Lower lobe of right lung (tissue), 2 donors: ENCODE data around the gene TRAK1. TPM values are rescaled to one million over a fixed set of nuclear protein-coding genes. Genes with fewer than 3 reads are reported as not detected.

Source experiments
- ATAC-seq, 2 donors: fragments of 200-7000 bp; cut with Tn5 transposase; one replicate each; pipeline ENCODE4 v1.9.1; 2020 to 2022; ENCODE audit warnings: mild to moderate bottlenecking in 2 of 2, moderate library complexity in 2 of 2
- DNase-seq: peaks from one replicate; pipeline ENCODE4 v3.0.0-alpha.2; 2020
- H3K27ac ChIP-seq: fragments of 200-600 bp; one replicate; pipeline ENCODE4 v1.8.0; 2022
- H3K27me3 ChIP-seq: fragments of 200-600 bp; one replicate; pipeline ENCODE4 v1.8.0; 2022; ENCODE audit warnings: low read depth
- H3K36me3 ChIP-seq: fragments of 200-600 bp; one replicate; pipeline ENCODE4 v1.8.0; 2022; ENCODE audit warnings: mild to moderate bottlenecking
- H3K4me1 ChIP-seq: fragments of 200-600 bp; one replicate; pipeline ENCODE4 v1.8.0; 2022
- H3K4me3 ChIP-seq: fragments of 200-600 bp; one replicate; pipeline ENCODE4 v1.8.0; 2022; ENCODE audit warnings: mild to moderate bottlenecking
- H3K9me3 ChIP-seq: fragments of 200-600 bp; one replicate; pipeline ENCODE4 v1.8.0; 2022
- intact Hi-C: fragments of 100-400 bp; cut with DNase I; formaldehyde crosslinking; loops from one replicate; pipeline ENCODE4 v1.11.0; 2022
- total RNA-seq: library from RNA; stranded (reverse); fragmentation: NEBNext Ultra II Directional; extraction: Animal tissue kit (Norgen Biotek cat#: 25700); gene quantifications from one replicate; pipeline ENCODE4 v1.2.1, GENCODE V29; 2021
- TF ChIP-seq, protein P1 (sequence below): fragments of 200-600 bp; IDR thresholded peaks from one replicate; pipeline ENCODE4 v1.8.0; 2022; ENCODE audit warnings: antibody characterized with exemption, mild to moderate bottlenecking
- donor health status: DM: no; HTN: yes; CAD: no; lungs with severe emphysema.

Gene TRAK1
- total RNA-seq, 1 donor from 2014 or later, result 50.6 TPM

DNA sequence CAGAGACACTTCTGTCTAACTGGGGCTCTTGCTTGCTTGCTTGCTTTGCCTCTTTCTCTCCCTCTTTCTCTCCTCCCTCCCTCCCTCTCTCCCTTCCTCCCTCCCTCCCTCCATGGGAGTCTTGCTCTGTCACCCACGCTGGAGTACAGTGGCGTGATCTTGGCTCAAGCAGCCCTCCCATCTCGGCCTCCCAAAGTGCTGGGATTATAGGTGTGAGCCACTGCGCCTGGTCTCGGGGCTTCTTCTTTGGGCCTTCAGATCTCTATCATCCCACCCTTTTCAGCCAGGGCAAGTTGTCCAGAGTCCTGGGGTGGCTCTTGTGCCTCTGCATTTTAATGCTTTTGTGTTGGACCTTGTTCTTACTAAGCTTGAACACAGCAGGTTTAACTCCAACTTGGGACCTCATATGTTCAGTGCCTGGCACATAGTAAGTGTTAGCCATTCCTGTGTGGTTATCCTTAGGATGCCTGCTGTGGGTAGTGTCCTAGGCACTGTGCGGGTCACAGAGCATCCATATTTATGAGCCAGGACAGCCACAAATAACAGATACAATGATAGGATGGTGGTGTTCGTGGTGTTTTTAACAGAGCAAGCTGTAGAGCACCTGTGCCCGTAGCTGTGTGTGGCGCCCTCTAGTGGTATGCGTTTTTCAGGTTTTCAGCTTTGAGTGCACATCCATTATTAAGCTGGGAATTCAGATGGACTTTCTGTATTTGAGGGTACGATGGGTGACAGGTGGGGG, 99.7 kb downstream of the TRAK1 start:
- peak; percentile 49 for DNase-seq
- ATAC-seq, result peak; percentile 72 to 81
- Histone ChIP-seq H3K9me3 (no peaks in the 10 kb centered on the region), H3K4me1 (peaks cover 11% of the 10 kb centered on the region), H3K4me3 (no peak overlapping the region), H3K27ac (no peak overlapping the region), H3K27me3 (no peaks in the 10 kb centered on the region), H3K36me3 (peaks cover 61% of the 10 kb centered on the region)
- TF ChIP-seq, protein P1, sequence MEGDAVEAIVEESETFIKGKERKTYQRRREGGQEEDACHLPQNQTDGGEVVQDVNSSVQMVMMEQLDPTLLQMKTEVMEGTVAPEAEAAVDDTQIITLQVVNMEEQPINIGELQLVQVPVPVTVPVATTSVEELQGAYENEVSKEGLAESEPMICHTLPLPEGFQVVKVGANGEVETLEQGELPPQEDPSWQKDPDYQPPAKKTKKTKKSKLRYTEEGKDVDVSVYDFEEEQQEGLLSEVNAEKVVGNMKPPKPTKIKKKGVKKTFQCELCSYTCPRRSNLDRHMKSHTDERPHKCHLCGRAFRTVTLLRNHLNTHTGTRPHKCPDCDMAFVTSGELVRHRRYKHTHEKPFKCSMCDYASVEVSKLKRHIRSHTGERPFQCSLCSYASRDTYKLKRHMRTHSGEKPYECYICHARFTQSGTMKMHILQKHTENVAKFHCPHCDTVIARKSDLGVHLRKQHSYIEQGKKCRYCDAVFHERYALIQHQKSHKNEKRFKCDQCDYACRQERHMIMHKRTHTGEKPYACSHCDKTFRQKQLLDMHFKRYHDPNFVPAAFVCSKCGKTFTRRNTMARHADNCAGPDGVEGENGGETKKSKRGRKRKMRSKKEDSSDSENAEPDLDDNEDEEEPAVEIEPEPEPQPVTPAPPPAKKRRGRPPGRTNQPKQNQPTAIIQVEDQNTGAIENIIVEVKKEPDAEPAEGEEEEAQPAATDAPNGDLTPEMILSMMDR, result peak; percentile 83
- intact Hi-C loops, result no loop called here

DNA sequence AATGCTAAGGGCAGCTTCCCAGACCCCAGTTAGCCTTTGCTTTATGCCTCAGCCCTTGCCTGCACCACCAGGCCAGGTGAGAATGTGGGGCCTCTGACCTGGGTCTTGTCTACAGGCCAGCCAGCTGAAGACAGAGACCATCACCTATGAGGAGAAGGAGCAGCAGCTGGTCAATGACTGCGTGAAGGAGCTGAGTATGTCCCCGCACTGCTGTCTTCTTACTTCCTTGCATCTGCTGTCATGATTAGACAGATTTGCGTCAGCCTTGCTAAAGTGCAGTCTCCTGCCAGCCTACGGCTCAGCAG, 100.2 kb downstream of the TRAK1 start:
- no peaks in the 10 kb centered on the region for H3K27me3 ChIP-seq
- H3K36me3 ChIP-seq, result peaks cover 66% of the 10 kb centered on the region
- H3K4me3 ChIP-seq, result no peak overlapping the region
- H3K9me3 ChIP-seq, result no peaks in the 10 kb centered on the region
- no peak overlapping the region for H3K27ac ChIP-seq
- DNase-seq (no peak), ATAC-seq (no peak)
- intact Hi-C loops, result no loop called here
- H3K4me1 ChIP-seq, result peaks cover 11% of the 10 kb centered on the region
- TF ChIP-seq, protein P1, result no peak

DNA sequence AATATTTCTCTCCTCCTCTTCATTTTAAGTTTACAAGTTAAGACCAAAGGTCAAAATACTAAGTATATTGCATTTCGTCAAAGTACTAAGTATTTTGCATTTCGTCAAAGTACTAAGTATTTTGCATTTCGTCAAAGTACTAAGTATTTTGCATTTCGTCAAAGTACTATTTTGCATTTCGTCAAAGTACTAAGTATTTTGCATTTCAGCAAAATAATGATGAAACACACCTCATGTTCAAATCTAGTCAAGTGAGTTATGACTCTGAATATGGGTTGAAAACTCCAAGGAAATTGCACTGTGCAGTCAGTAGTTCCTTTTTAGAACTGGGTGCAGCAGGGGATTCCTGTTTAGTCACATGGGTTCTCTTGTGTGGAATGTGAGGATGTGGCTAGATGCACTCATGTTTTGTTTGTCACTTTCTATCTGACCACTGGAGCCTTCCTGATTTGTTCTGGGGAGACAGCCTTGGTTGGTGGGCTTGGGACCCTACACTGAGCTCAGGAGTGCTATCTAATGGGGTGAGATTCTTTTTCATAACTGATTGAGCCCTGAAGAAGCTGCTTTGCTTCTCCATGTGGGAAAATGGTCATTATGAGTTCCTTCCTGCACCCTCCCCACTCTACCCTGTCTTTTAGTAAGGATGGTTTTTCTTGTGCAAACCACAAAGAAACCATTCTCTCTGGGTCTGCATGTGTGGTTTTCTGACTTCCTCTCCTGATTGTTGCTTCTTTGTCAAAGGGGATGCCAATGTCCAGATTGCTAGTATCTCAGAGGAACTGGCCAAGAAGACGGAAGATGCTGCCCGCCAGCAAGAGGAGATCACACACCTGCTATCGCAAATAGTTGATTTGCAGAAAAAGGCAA, 101.4 kb downstream of the TRAK1 start:
- Histone ChIP-seq H3K36me3 (peaks cover 72% of the 10 kb centered on the region), H3K4me1 (peaks cover 11% of the 10 kb centered on the region), H3K4me3 (no peak overlapping the region), H3K9me3 (no peaks in the 10 kb centered on the region), H3K27me3 (no peaks in the 10 kb centered on the region), H3K27ac (no peak overlapping the region)
- ATAC-seq (peak in 1 of 2 donors; percentile 34), DNase-seq (no peak)
- intact Hi-C loops, result no loop called here
- TF ChIP-seq, protein P1, result no peak

DNA sequence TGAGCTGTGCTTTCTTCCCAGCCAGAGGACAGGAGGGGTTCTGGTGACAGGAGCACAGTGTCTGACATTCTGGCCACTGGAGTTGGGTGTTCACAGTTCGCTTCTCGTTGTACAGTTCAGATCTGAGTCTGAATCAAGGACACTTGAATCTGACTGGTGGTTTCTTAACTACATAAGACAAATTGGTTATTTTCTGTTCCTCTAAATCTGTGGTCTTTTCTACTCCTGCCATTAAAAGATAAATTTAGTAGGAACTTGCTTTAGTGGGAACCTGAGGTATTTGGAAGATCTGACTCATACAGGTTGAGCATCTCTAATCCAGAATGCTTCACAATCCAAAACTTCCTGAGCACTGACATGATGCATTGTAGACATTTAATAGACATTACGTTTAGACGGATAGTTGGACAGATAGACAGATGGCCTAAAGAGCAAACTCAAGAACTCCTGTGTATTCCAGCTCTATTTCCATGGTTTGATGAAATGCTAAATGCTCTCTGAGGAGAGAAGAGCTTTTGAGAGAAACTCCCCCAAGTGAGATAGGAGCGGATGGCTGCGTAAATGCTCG, 103.9 kb downstream of the TRAK1 start:
- H3K4me3 ChIP-seq, result no peak overlapping the region
- TF ChIP-seq, protein P1, result no peak
- H3K9me3 ChIP-seq, result no peaks in the 10 kb centered on the region
- no peak overlapping the region for H3K27ac ChIP-seq
- peaks cover 75% of the 10 kb centered on the region for H3K36me3 ChIP-seq
- peaks cover 11% of the 10 kb centered on the region for H3K4me1 ChIP-seq
- DNase-seq, result no peak
- intact Hi-C loops, result no loop called here
- ATAC-seq, result no peak
- no peaks in the 10 kb centered on the region for H3K27me3 ChIP-seq

DNA sequence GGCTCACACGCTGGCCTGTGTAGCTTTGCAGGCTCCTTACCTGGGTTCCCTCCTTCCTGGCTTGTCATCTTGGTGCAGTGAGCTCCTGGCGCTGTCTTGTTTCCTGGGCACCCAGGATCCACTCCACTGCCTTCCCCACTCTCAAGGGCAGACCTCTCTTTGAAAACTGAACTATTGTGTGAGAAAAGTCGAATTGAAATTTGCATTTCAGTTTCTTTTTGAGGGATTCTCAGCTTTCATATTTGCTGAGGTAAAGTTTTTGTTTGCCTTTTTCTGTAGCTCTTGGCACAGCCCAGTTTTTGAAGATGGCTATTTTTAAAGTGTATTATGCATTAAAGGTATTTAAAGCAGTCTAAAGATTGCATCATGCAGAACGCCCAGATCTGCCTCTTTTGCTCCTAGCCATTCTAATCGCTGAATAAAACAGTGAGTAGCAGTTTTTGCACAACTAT, 104.7 kb downstream of the TRAK1 start:
- intact Hi-C loops, result no loop called here
- Histone ChIP-seq H3K27me3 (no peaks in the 10 kb centered on the region), H3K9me3 (no peaks in the 10 kb centered on the region), H3K36me3 (peaks cover 79% of the 10 kb centered on the region), H3K27ac (peak overlapping the region; percentile 13), H3K4me1 (peaks cover 11% of the 10 kb centered on the region), H3K4me3 (no peak overlapping the region)
- peak; percentile 43 to 48 for ATAC-seq
- TF ChIP-seq, protein P1, result no peak
- DNase-seq, result no peak
